NCI-H526 treated with DMSO at 0.1 percent for 48 hours (cell line): Measurements from ENCODE around the gene SHANK2.
"Not testable (repeated sequence)": the region's sequence is repeated elsewhere in the genome, so short reads cannot be mapped to it uniquely, and the experiment has no call there.

Experiments used
- DNase-seq: peaks from one replicate; lab custom pipeline; 2025; lab: John Stamatoyannopoulos, UW

The SHANK2 gene

GRCh38 chr11:71245601-71246391 lies 6.6 kb downstream of the SHANK2 start:
- no peak for DNase-seq

- no peak for DNase-seq
Observed at GRCh38 chr11:71244116-71244810, 8.1 kb downstream of the SHANK2 start.

- no peak for DNase-seq
Observed at GRCh38 chr11:71242391-71242790, 10.0 kb downstream of the SHANK2 start.

GRCh38 chr11:71241721-71242259 lies 10.6 kb downstream of the SHANK2 start:
- no peak for DNase-seq

- peak; percentile 7 for DNase-seq
Observed at GRCh38 chr11:71240865-71241691, 11.3 kb downstream of the SHANK2 start.

- no peak for DNase-seq
Observed at GRCh38 chr11:71240061-71240690, 12.2 kb downstream of the SHANK2 start.

GRCh38 chr11:71239581-71239980 lies 12.8 kb downstream of the SHANK2 start:
- DNase-seq: no peak

GRCh38 chr11:71238941-71239340 lies 13.4 kb downstream of the SHANK2 start:
- DNase-seq: no peak

GRCh38 chr11:71238285-71238875 lies 14.0 kb downstream of the SHANK2 start:
- no peak for DNase-seq

- no peak for DNase-seq
Observed at GRCh38 chr11:71237853-71238252, 14.5 kb downstream of the SHANK2 start.

GRCh38 chr11:71236836-71237475 lies 15.4 kb downstream of the SHANK2 start:
- no peak for DNase-seq

GRCh38 chr11:71235719-71236118 lies 16.7 kb downstream of the SHANK2 start:
- no peak for DNase-seq

GRCh38 chr11:71233896-71234852 lies 18.2 kb downstream of the SHANK2 start:
- not testable (repeated sequence) for DNase-seq

GRCh38 chr11:71232364-71232763 lies 20.0 kb downstream of the SHANK2 start:
- DNase-seq: no peak

- no peak for DNase-seq
Observed at GRCh38 chr11:71228961-71229360, 23.4 kb downstream of the SHANK2 start.

GRCh38 chr11:71227058-71227659 lies 25.2 kb downstream of the SHANK2 start:
- DNase-seq: no peak

- DNase-seq: no peak
Observed at GRCh38 chr11:71223671-71224660, 28.4 kb downstream of the SHANK2 start.

GRCh38 chr11:71223081-71223405 lies 29.3 kb downstream of the SHANK2 start:
- DNase-seq: no peak
